H9 (cell line): ENCODE results near the gene WWC1. TPM values are rescaled to one million over a fixed set of nuclear protein-coding genes. Genes with fewer than 3 reads are reported as not detected.

Experiments used
- DNase-seq: peaks from one replicate; pipeline ENCODE4 v3.0.0-alpha.2; 2017
- H2AFZ ChIP-seq: one replicate; pipeline ENCODE4 v1.6.1; 2013; ENCODE audit warnings: mild to moderate bottlenecking, low read length, control low read depth, moderate library complexity
- H2AK5ac ChIP-seq: 2 replicates; pipeline ENCODE4 v1.6.1; 2013; ENCODE audit warnings: low read length, control low read depth, mixed read lengths; ENCODE audit not compliant: insufficient read length
- H2BK120ac ChIP-seq: one replicate; pipeline ENCODE4 v1.6.1; 2013; ENCODE audit warnings: low read depth, mild to moderate bottlenecking, low read length, control low read depth, inconsistent platforms; ENCODE audit not compliant: poor library complexity, severe bottlenecking
- H2BK12ac ChIP-seq: 2 replicates; pipeline ENCODE4 v1.6.1; 2013; ENCODE audit warnings: low read length, control low read depth, mixed read lengths, low read depth; ENCODE audit not compliant: insufficient read length
- H2BK15ac ChIP-seq: 2 replicates; pipeline ENCODE4 v1.6.1; 2013; ENCODE audit warnings: low read depth, low read length, control low read depth
- H2BK20ac ChIP-seq: one replicate; pipeline ENCODE4 v1.6.1; 2013; ENCODE audit warnings: low read depth, mild to moderate bottlenecking, low read length, control low read depth, inconsistent platforms; ENCODE audit not compliant: poor library complexity, severe bottlenecking
- H2BK5ac ChIP-seq: 2 replicates; pipeline ENCODE4 v1.6.1; 2013; ENCODE audit warnings: low read length, control low read depth, mixed read lengths; ENCODE audit not compliant: insufficient read length
- H3K14ac ChIP-seq: 2 replicates; pipeline ENCODE4 v1.6.1; 2013; ENCODE audit warnings: low read length, control low read depth; ENCODE audit not compliant: insufficient read depth
- H3K18ac ChIP-seq: 2 replicates; pipeline ENCODE4 v1.6.1; 2013; ENCODE audit warnings: low read depth, mild to moderate bottlenecking, mixed read lengths, low read length, control low read depth; ENCODE audit not compliant: insufficient read length
- H3K23ac ChIP-seq: 2 replicates; pipeline ENCODE4 v1.6.1; 2013; ENCODE audit warnings: low read length, control low read depth, mixed read lengths, low read depth; ENCODE audit not compliant: insufficient read length
- H3K23me2 ChIP-seq: 2 replicates; pipeline ENCODE4 v1.6.1; 2013; ENCODE audit warnings: low read depth, mild to moderate bottlenecking, mixed read lengths, low read length, control low read depth; ENCODE audit not compliant: insufficient read length, poor library complexity, severe bottlenecking
- H3K27ac ChIP-seq: 2 replicates; pipeline ENCODE4 v1.5.1; 2013; ENCODE audit warnings: low read length, control low read depth, mixed read lengths, low read depth; ENCODE audit not compliant: insufficient read length
- H3K27me3 ChIP-seq: 2 replicates; pipeline ENCODE4 v1.6.1; 2013; ENCODE audit warnings: low read length, control low read depth, inconsistent platforms; ENCODE audit not compliant: insufficient read depth
- H3K4ac ChIP-seq: 2 replicates; pipeline ENCODE4 v1.6.1; 2013; ENCODE audit warnings: low read depth, mild to moderate bottlenecking, control low read depth, inconsistent platforms, low read length, moderate library complexity
- H3K4me1 ChIP-seq: 2 replicates; pipeline ENCODE4 v1.6.1; 2013; ENCODE audit warnings: low read length, control low read depth, inconsistent platforms; ENCODE audit not compliant: insufficient read depth
- H3K4me2 ChIP-seq: 2 replicates; pipeline ENCODE4 v1.6.1; 2013; ENCODE audit warnings: low read length, control low read depth, mixed read lengths; ENCODE audit not compliant: insufficient read length, insufficient read depth
- H3K56ac ChIP-seq: 2 replicates; pipeline ENCODE4 v1.6.1; 2013; ENCODE audit warnings: low read depth, mild to moderate bottlenecking, mixed read lengths, low read length, control low read depth; ENCODE audit not compliant: insufficient read length
- H3K79me1 ChIP-seq: 2 replicates; pipeline ENCODE4 v1.6.1; 2013; ENCODE audit warnings: low read depth, mild to moderate bottlenecking, moderate library complexity, low read length, control low read depth, inconsistent platforms; ENCODE audit not compliant: insufficient read depth, poor library complexity, severe bottlenecking
- H3K79me2 ChIP-seq: 2 replicates; pipeline ENCODE4 v1.6.1; 2013; ENCODE audit warnings: low read length, control low read depth, inconsistent platforms; ENCODE audit not compliant: insufficient read depth
- H3K9ac ChIP-seq: 2 replicates; pipeline ENCODE4 v1.6.1; 2013; ENCODE audit warnings: low read length, control low read depth, mixed read lengths; ENCODE audit not compliant: insufficient read length; ENCODE audit errors: extremely low read depth
- H3K9me3 ChIP-seq: one replicate; pipeline ENCODE4 v1.6.1; 2013; ENCODE audit warnings: low read depth, low read length, inconsistent platforms; ENCODE audit not compliant: control insufficient read depth
- H3T11ph ChIP-seq: one replicate; pipeline ENCODE4 v1.6.1; 2013; ENCODE audit warnings: mild to moderate bottlenecking, low read length, control low read depth, inconsistent platforms
- H4K20me1 ChIP-seq: one replicate; pipeline ENCODE4 v1.6.1; 2013; ENCODE audit not compliant: control insufficient read depth, insufficient read length, insufficient read depth
- H4K5ac ChIP-seq: 2 replicates; pipeline ENCODE4 v1.6.1; 2013; ENCODE audit warnings: low read depth, mild to moderate bottlenecking, mixed read lengths, low read length, control low read depth; ENCODE audit not compliant: insufficient read length
- H4K8ac ChIP-seq: replicated peaks from 2 replicates; pipeline ENCODE4 v1.6.1; 2013; ENCODE audit warnings: low read length, control low read depth, mixed read lengths, low read depth; ENCODE audit not compliant: insufficient read length
- H4K91ac ChIP-seq: 2 replicates; pipeline ENCODE4 v1.6.1; 2013; ENCODE audit warnings: low read depth, mild to moderate bottlenecking, moderate library complexity, mixed read lengths, low read length, control low read depth; ENCODE audit not compliant: insufficient read length
- H3K27ac Mint-ChIP-seq, 3 experiments: 2 replicates in 2 of 3; 3 replicates in 1 of 3; pipeline ENCODE4 v1.8.0; 2020 to 2021; ENCODE audit warnings: mixed read lengths in 3 of 3, mild to moderate bottlenecking in 1 of 3, moderate library complexity in 1 of 3
- H3K27me3 Mint-ChIP-seq: 2 replicates; pipeline ENCODE4 v1.8.0; 2021; ENCODE audit warnings: low read depth, mild to moderate bottlenecking, moderate library complexity, mixed read lengths
- H3K36me3 Mint-ChIP-seq, 3 experiments: 2 replicates in 2 of 3; 3 replicates in 1 of 3; pipeline ENCODE4 v1.8.0; 2020 to 2021; ENCODE audit warnings: low read depth in 3 of 3, mixed read lengths in 3 of 3; ENCODE audit not compliant: insufficient read depth in 1 of 3
- H3K4me1 Mint-ChIP-seq, 2 experiments: 2 replicates each; pipeline ENCODE4 v1.8.0; 2020; ENCODE audit warnings: mixed read lengths in 2 of 2
- H3K4me3 Mint-ChIP-seq, 2 experiments: 2 replicates in 1 of 2; 3 replicates in 1 of 2; pipeline ENCODE4 v1.8.0; 2020 to 2021; ENCODE audit warnings: mild to moderate bottlenecking in 2 of 2, mixed read lengths in 2 of 2, moderate library complexity in 1 of 2
- H3K9me3 Mint-ChIP-seq, 2 experiments: 2 replicates in 1 of 2; 3 replicates in 1 of 2; pipeline ENCODE4 v1.8.0; 2020; ENCODE audit warnings: mild to moderate bottlenecking in 2 of 2, mixed read lengths in 2 of 2, moderate library complexity in 1 of 2
- CTCF ChIP-seq: fragments of 200-600 bp; sonication (generic); conservative IDR thresholded peaks from 3 replicates; pipeline ENCODE4 v1.8.0; 2021; ENCODE audit warnings: antibody characterized with exemption, mild to moderate bottlenecking
- WGBS: extraction: QIAGEN DNeasy Blood & Tissue Kit; methylation state at CpG from one replicate; pipeline ENCODE4 v1.1.7; 2013; ENCODE audit warnings: missing lambda C conversion rate, low lambda C conversion rate, mixed read lengths; ENCODE audit not compliant: insufficient read length; ENCODE audit errors: extremely low coverage; 5-methylcytosine and 5-hydroxymethylcytosine counted together
- total RNA-seq: library from RNA; stranded (reverse); gene quantifications from 2 replicates; pipeline ENCODE4 v1.2.1, GENCODE V29; 2021

WWC1 gene
- total RNA-seq, 1 experiment from 2014 or later, result 28.2 TPM

GRCh38 chr5:168284809-168285208 lies 6.6 kb upstream of the WWC1 start:
- Histone ChIP-seq H2BK12ac (no peak overlapping the region), H4K5ac (no peak overlapping the region), H2AFZ (no peak overlapping the region), H4K20me1 (no peaks in the 10 kb centered on the region), H2BK15ac (no peak overlapping the region), H3K9ac (no peak overlapping the region), H2AK5ac (no peak overlapping the region), H3K14ac (no peak overlapping the region), H4K8ac (no peak overlapping the region), H2BK5ac (no peak overlapping the region), H3K18ac (no peak overlapping the region), H3T11ph (no peak overlapping the region), H3K79me2 (no peaks in the 10 kb centered on the region), H3K56ac (no peak overlapping the region), H3K23ac (no peak overlapping the region), H3K9me3 (no peaks in the 10 kb centered on the region), H3K4me2 (no peak overlapping the region), H2BK20ac (no peak overlapping the region), H3K27me3 (no peaks in the 10 kb centered on the region), H3K4ac (no peak overlapping the region), H3K23me2 (no peaks in the 10 kb centered on the region), H3K4me1 (peaks cover 4% of the 10 kb centered on the region), H3K79me1 (no peaks in the 10 kb centered on the region), H4K91ac (no peak overlapping the region), H2BK120ac (no peak overlapping the region), H3K27ac (no peak overlapping the region)
- peaks cover 29 to 45% of the 10 kb centered on the region in 2 experiments for H3K4me1 Mint-ChIP-seq
- no peaks in the 10 kb centered on the region; a peak in 1 of 5 replicates for H3K9me3 Mint-ChIP-seq
- H3K4me3 Mint-ChIP-seq, result no peak overlapping the region
- no peak overlapping the region for H3K27ac Mint-ChIP-seq
- H3K27me3 Mint-ChIP-seq, result peaks cover 29% of the 10 kb centered on the region
- TF ChIP-seq CTCF, result no peak
- no peak for DNase-seq
- no CpG with 5 or more reads among the region's 4 CpGs for WGBS
- no peaks in the 10 kb centered on the region for H3K36me3 Mint-ChIP-seq
